SK-N-SH (cell line): Measurements from ENCODE around the gene SIGLEC9. TPM values are rescaled to one million over a fixed set of nuclear protein-coding genes. Genes with fewer than 3 reads are reported as not detected.

Experiments used
- CTCF ChIA-PET: fragments of 300-600, 350-600 bp; formaldehyde crosslinking; extraction: SDS; loops from one replicate; lab custom pipeline; 2021; lab: Yijun Ruan, JAX
- POLR2A ChIA-PET: fragments of 350-600 bp; sonication (Branson Sonifier 250); formaldehyde crosslinking; extraction: SDS; loops from one replicate; lab custom pipeline; 2020; ENCODE audit warnings: antibody characterized with exemption, inconsistent platforms; lab: Yijun Ruan, JAX
- DNase-seq: peaks from one replicate; pipeline ENCODE4 v3.0.0; 2012
- H2AFZ ChIP-seq: fragments of 200-600 bp; sonication (generic); 2 replicates; pipeline ENCODE4 v1.8.1; 2016; ENCODE audit warnings: antibody characterized with exemption, mild to moderate bottlenecking, low read depth
- H3F3A ChIP-seq: fragments of 200-600 bp; sonication (generic); replicated peaks from 2 replicates; pipeline ENCODE3; 2016; ENCODE audit warnings: antibody characterized with exemption, mild to moderate bottlenecking; ENCODE audit not compliant: insufficient read depth
- H3K27ac ChIP-seq, 2 experiments: fragments of 200-500 bp in 1 of 2; fragments of 200-600 bp in 1 of 2; sonication (Bioruptor generic) in 1 of 2; sonication (generic), shearing (Covaris generic) in 1 of 2; 2 replicates each; pipeline versions ENCODE4 v1.5.1 to v1.6.1; 2014 to 2016; ENCODE audit warnings: low read depth in 2 of 2, inconsistent platforms in 1 of 2, low read length in 1 of 2, mild to moderate bottlenecking in 1 of 2, mixed read lengths in 1 of 2
- H3K27me3 ChIP-seq: fragments of 200-600 bp; sonication (generic), shearing (Covaris generic); 2 replicates; pipeline ENCODE4 v1.6.1; 2016; ENCODE audit warnings: mixed run types; ENCODE audit not compliant: insufficient read depth
- H3K36me3 ChIP-seq, 2 experiments: fragments of 200-500 bp in 1 of 2; fragments of 200-600 bp in 1 of 2; sonication (Bioruptor generic) in 1 of 2; sonication (generic) in 1 of 2; replicated peaks in 1 of 2; 2 replicates each; pipeline versions ENCODE3 to v1.5.1; 2014 to 2016; ENCODE audit warnings: low read length in 1 of 2, mild to moderate bottlenecking in 1 of 2; ENCODE audit not compliant: insufficient read depth in 2 of 2, control insufficient read depth in 1 of 2
- H3K4me1 ChIP-seq, 2 experiments: fragments of 200-500 bp in 1 of 2; fragments of 200-600 bp in 1 of 2; sonication (Bioruptor generic) in 1 of 2; sonication (generic), shearing (Covaris generic) in 1 of 2; 2 replicates each; pipeline versions ENCODE4 v1.5.1 to v1.6.1; 2014 to 2016; ENCODE audit warnings: low read depth in 1 of 2, low read length in 1 of 2, mixed run types in 1 of 2; ENCODE audit not compliant: insufficient read depth in 2 of 2, control insufficient read depth in 1 of 2
- H3K4me2 ChIP-seq: fragments of 200-600 bp; sonication (generic), shearing (Covaris generic); 2 replicates; pipeline ENCODE4 v1.6.1; 2017; ENCODE audit warnings: mixed run types
- H3K4me3 ChIP-seq, 2 experiments: fragments of 200-500 bp in 1 of 2; fragments of 200-600 bp in 1 of 2; sonication (Bioruptor generic) in 1 of 2; sonication (generic), shearing (Covaris generic) in 1 of 2; 2 replicates each; pipeline versions ENCODE4 v1.5.1 to v1.8.1; 2014 to 2016; ENCODE audit warnings: low read depth in 2 of 2, inconsistent platforms in 1 of 2, low read length in 1 of 2, mild to moderate bottlenecking in 1 of 2, mixed read lengths in 1 of 2, moderate library complexity in 1 of 2
- H3K79me2 ChIP-seq: fragments of 200-600 bp; sonication (generic); 2 replicates; pipeline ENCODE4 v1.8.1; 2017; ENCODE audit warnings: mild to moderate bottlenecking; ENCODE audit not compliant: insufficient read depth
- H3K9ac ChIP-seq: fragments of 200-600 bp; sonication (generic); 2 replicates; pipeline ENCODE4 v1.6.1; 2017; ENCODE audit warnings: mixed run types
- H3K9me2 ChIP-seq: fragments of 200-600 bp; sonication (generic); 2 replicates; pipeline ENCODE4 v1.6.1; 2017; ENCODE audit warnings: mixed run types
- H3K9me3 ChIP-seq: fragments of 200-600 bp; sonication (generic); 2 replicates; pipeline ENCODE4 v1.6.1; 2017; ENCODE audit warnings: mixed run types, mild to moderate bottlenecking, moderate library complexity
- H4K20me1 ChIP-seq: fragments of 200-600 bp; sonication (generic); 2 replicates; pipeline ENCODE4 v1.6.1; 2017; ENCODE audit warnings: mild to moderate bottlenecking, mixed run types; ENCODE audit not compliant: insufficient read depth
- GABPA ChIP-seq: IDR thresholded peaks from 2 replicates; pipeline ENCODE4 v1.4.0; 2012; ENCODE audit warnings: low read depth, mild to moderate bottlenecking
- IRF3 ChIP-seq: fragments of 150-350 bp; IDR thresholded peaks from 2 replicates; pipeline ENCODE4 v1.6.1; 2016; ENCODE audit warnings: mild to moderate bottlenecking, low read depth, low read length
- NRF1 ChIP-seq: IDR thresholded peaks from 2 replicates; pipeline ENCODE4 v1.6.1; 2012; ENCODE audit warnings: low read depth, mild to moderate bottlenecking, low read length
- PBX3 ChIP-seq: IDR thresholded peaks from 2 replicates; pipeline ENCODE4; 2012
- RCOR1 ChIP-seq: fragments of 150-350 bp; IDR thresholded peaks from 2 replicates; pipeline ENCODE4 v1.6.1; 2017; ENCODE audit warnings: antibody characterized with exemption, low read length
- YY1 ChIP-seq: IDR thresholded peaks from 2 replicates; pipeline ENCODE4 v1.4.0; 2012; ENCODE audit warnings: low read depth, mild to moderate bottlenecking
- WGBS: methylation state at CpG from one replicate; pipeline ENCODE4 v1.1.6; 2017; ENCODE audit warnings: low lambda C conversion rate; 5-methylcytosine and 5-hydroxymethylcytosine counted together
- polyA plus RNA-seq, 3 experiments: library from polyadenylated mRNA; depleted of rRNA; stranded (reverse); fragments of >200 nt; gene quantifications; 2 replicates each; pipeline ENCODE4 v1.2.3, GENCODE V29; 2012
- TF ChIP-seq, protein P1 (sequence below): IDR thresholded peaks from 2 replicates; pipeline ENCODE4 v1.4.0; 2012; ENCODE audit warnings: low read depth, borderline replicate concordance
- TF ChIP-seq, protein P2 (sequence below): fragments of 200-600 bp; sonication (generic); IDR thresholded peaks from 2 replicates; pipeline ENCODE4 v1.6.1; 2017; ENCODE audit warnings: antibody characterized with exemption, mild to moderate bottlenecking, moderate library complexity
- TF ChIP-seq, protein P3 (sequence below): IDR thresholded peaks from 2 replicates; pipeline ENCODE4 v1.4.0; 2012; ENCODE audit warnings: low read depth, borderline replicate concordance

Gene SIGLEC9
- polyA plus RNA-seq, 1 of the 3 experiments (the other 2 are of a cell fraction), result not detected

DNA sequence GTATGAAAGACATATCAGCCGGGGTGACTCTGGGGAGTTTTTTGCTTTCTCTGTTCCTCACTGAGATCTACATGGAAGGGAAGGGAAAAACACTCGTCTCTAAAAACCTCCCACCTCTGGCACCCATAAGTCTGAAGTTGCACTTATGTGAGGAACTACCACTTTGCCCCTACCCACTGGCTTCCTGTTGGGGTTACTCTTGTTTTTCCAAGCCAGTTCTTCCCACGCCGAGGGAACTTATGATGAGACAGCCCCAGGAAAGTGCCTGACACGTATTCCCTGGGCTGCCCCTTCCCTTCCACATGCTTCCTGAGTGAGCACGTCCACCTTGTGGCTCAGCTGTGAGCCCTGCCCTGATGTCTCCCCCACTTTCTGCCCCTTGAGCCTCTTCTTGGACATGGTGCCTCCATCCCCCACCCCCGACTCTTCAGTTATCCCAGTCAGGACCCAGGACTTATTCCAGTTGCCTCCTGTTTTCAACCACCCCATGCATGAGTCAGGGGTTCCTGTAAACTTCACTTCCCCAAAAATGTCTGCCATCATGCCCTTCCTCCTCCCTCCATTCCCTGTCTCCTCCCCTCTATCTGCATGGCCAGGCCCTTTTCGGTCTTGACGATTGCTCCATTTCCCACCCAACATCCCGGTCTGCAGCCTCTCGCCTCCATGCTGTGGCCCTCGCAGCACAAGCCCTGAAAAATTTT, 12.3 kb downstream of the SIGLEC9 start (continued):
- TF ChIP-seq, protein P1, sequence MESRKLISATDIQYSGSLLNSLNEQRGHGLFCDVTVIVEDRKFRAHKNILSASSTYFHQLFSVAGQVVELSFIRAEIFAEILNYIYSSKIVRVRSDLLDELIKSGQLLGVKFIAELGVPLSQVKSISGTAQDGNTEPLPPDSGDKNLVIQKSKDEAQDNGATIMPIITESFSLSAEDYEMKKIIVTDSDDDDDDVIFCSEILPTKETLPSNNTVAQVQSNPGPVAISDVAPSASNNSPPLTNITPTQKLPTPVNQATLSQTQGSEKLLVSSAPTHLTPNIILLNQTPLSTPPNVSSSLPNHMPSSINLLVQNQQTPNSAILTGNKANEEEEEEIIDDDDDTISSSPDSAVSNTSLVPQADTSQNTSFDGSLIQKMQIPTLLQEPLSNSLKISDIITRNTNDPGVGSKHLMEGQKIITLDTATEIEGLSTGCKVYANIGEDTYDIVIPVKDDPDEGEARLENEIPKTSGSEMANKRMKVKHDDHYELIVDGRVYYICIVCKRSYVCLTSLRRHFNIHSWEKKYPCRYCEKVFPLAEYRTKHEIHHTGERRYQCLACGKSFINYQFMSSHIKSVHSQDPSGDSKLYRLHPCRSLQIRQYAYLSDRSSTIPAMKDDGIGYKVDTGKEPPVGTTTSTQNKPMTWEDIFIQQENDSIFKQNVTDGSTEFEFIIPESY, result no peak
- no peak for TF ChIP-seq PBX3
- no peak for TF ChIP-seq GABPA
- TF ChIP-seq NRF1, result no peak
- TF ChIP-seq, all 33 proteins: peak for 0

DNA sequence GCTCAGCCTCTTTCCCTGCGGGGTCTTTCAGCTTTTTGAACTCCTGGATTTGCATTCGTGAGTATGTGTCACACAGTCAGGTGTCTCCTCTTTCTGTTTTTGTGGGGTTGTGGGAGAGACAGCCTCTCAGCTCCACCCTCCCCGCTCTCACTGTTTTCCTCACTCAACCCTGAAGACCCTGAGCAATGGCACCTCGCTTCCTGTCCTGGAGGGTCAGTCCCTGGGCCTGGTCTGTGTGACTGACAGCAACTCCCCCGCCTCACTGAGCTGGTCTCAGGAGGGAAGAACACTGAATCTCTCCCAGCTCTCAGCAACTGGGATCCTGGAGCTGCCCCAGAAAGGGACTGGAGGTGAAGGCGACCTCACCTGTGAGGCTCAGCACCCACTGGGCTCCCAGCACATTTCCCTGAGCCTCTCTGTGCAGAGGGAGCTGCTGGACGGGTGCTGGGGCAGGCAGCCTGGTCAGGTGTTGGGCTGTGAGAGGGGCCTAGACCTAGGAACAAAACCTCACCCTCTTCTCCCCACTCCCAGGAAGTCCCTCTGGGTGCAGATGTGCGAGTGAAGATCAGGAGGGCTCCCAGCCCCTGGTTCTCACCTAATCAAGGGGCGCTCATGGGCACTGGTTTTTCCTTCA, 13.2 kb downstream of the SIGLEC9 start:
- Histone ChIP-seq H3F3A (no peaks in the 10 kb centered on the region), H2AFZ (no peak overlapping the region), H3K79me2 (no peaks in the 10 kb centered on the region), H3K4me3 (no peak overlapping the region), H3K9me2 (no peaks in the 10 kb centered on the region), H3K4me1 (no peaks in the 10 kb centered on the region), H3K27ac (no peak overlapping the region), H3K4me2 (no peak overlapping the region), H3K9ac (no peak overlapping the region), H3K27me3 (peaks cover 47% of the 10 kb centered on the region), H3K9me3 (no peaks in the 10 kb centered on the region), H4K20me1 (no peaks in the 10 kb centered on the region), H3K36me3 (no peaks in the 10 kb centered on the region)
- DNase-seq, result no peak
- 0% methylated on average over 7 of the region's 9 CpGs for WGBS
- POLR2A ChIA-PET, result no interaction called here
- CTCF ChIA-PET, result no interaction called here
- TF ChIP-seq RCOR1, result no peak
- TF ChIP-seq, protein P2, sequence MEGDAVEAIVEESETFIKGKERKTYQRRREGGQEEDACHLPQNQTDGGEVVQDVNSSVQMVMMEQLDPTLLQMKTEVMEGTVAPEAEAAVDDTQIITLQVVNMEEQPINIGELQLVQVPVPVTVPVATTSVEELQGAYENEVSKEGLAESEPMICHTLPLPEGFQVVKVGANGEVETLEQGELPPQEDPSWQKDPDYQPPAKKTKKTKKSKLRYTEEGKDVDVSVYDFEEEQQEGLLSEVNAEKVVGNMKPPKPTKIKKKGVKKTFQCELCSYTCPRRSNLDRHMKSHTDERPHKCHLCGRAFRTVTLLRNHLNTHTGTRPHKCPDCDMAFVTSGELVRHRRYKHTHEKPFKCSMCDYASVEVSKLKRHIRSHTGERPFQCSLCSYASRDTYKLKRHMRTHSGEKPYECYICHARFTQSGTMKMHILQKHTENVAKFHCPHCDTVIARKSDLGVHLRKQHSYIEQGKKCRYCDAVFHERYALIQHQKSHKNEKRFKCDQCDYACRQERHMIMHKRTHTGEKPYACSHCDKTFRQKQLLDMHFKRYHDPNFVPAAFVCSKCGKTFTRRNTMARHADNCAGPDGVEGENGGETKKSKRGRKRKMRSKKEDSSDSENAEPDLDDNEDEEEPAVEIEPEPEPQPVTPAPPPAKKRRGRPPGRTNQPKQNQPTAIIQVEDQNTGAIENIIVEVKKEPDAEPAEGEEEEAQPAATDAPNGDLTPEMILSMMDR, result no peak
- TF ChIP-seq YY1, result no peak
- no peak for TF ChIP-seq IRF3
- TF ChIP-seq, protein P3, sequence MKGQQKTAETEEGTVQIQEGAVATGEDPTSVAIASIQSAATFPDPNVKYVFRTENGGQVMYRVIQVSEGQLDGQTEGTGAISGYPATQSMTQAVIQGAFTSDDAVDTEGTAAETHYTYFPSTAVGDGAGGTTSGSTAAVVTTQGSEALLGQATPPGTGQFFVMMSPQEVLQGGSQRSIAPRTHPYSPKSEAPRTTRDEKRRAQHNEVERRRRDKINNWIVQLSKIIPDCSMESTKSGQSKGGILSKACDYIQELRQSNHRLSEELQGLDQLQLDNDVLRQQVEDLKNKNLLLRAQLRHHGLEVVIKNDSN, result no peak
